HG03060 (cell line): ENCODE results near the gene CXXC5.

ENCODE experiments used
- ATAC-seq: cut with Tn5 transposase; IDR thresholded peaks from one replicate; pipeline ENCODE4 v1.9.1; 2021; ENCODE audit warnings: low read depth, moderate number of reproducible peaks; ENCODE audit not compliant: unreplicated experiment

The CXXC5 gene

GRCh38 chr5:139690803-139691629, 42.9 kb downstream of the CXXC5 start:
- ATAC-seq = no peak

- no peak for ATAC-seq
Measured at GRCh38 chr5:139692148-139692547, 44.0 kb downstream of the CXXC5 start.

GRCh38 chr5:139692679-139693308, 44.6 kb downstream of the CXXC5 start:
- ATAC-seq = no peak

GRCh38 chr5:139693676-139694364, 45.7 kb downstream of the CXXC5 start:
- ATAC-seq = no peak

- ATAC-seq = no peak
Measured at GRCh38 chr5:139694556-139695177, 46.5 kb downstream of the CXXC5 start.

GRCh38 chr5:139695178-139695573, 47.0 kb downstream of the CXXC5 start:
- no peak for ATAC-seq

GRCh38 chr5:139696167-139696893, 48.2 kb downstream of the CXXC5 start:
- no peak for ATAC-seq

- ATAC-seq = no peak
Measured at GRCh38 chr5:139696894-139697658, 48.9 kb downstream of the CXXC5 start.

- no peak for ATAC-seq
Measured at GRCh38 chr5:139698490-139699146, 50.5 kb downstream of the CXXC5 start.

- no peak for ATAC-seq
Measured at GRCh38 chr5:139699351-139699750, 51.2 kb downstream of the CXXC5 start.

- no peak for ATAC-seq
Measured at GRCh38 chr5:139700711-139701055, 52.5 kb downstream of the CXXC5 start.

GRCh38 chr5:139701056-139701741, 53.0 kb downstream of the CXXC5 start:
- ATAC-seq = no peak

GRCh38 chr5:139702548-139702947, 54.4 kb downstream of the CXXC5 start:
- no peak for ATAC-seq

GRCh38 chr5:139704748-139705147, 56.6 kb downstream of the CXXC5 start:
- no peak for ATAC-seq

- ATAC-seq = no peak
Measured at GRCh38 chr5:139705191-139705590, 57.0 kb downstream of the CXXC5 start.

GRCh38 chr5:139705655-139706587, 57.8 kb downstream of the CXXC5 start:
- ATAC-seq = no peak

GRCh38 chr5:139707445-139708003, 59.4 kb downstream of the CXXC5 start:
- ATAC-seq = no peak
